Thyroid gland (tissue), 4 donors: ENCODE data around the gene S1PR1.

ENCODE experiments used
- POLR2A ChIP-seq, 2 donors: fragments of 450-650 bp; IDR thresholded peaks; one replicate each; pipeline ENCODE4 v1.6.1; 2017; ENCODE audit warnings: antibody characterized with exemption in 2 of 2, mild to moderate bottlenecking in 2 of 2, moderate library complexity in 1 of 2
- TF ChIP-seq, protein P1 (sequence below), 6 experiments: fragments of 200-600 bp in 3 of 6; fragments of 450-650 bp in 3 of 6; sonication (generic) in 3 of 6; IDR thresholded peaks; one replicate each; pipeline ENCODE4 v1.5.1; 2016 to 2019; ENCODE audit warnings: antibody characterized with exemption in 6 of 6, mild to moderate bottlenecking in 2 of 6, inconsistent platforms in 1 of 6, moderate library complexity in 1 of 6

DNA sequence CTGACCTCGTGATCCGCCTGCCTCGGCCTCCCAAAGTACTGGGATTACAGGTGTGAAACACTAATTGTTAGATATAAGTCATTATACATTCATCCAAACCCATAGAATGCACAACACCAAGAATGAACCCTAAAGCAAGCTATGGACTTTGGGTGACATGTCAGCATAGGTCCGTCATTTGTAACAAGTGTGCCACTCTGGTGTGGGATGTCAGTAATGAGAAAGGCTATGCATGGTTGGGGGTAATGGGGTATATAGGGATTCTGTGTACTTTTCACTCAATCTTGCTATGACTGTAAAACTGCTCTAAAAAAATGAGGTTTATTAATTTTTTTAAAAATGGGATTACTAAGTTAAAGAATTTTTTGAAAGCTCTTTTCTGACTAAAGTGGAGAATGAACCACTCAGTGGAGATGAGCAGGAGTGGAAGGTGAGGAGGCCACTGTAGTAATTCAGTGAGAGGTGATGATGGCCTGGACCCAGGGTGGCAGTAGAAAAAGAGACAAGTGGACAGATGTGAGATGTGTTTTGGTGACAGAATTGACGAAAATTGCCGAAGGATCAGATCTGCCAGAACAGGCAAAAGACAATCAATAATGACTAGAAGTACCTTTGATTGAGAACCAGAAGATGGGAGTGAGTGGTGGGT, 21.3 kb upstream of the S1PR1 start:
- TF ChIP-seq, protein P1, sequence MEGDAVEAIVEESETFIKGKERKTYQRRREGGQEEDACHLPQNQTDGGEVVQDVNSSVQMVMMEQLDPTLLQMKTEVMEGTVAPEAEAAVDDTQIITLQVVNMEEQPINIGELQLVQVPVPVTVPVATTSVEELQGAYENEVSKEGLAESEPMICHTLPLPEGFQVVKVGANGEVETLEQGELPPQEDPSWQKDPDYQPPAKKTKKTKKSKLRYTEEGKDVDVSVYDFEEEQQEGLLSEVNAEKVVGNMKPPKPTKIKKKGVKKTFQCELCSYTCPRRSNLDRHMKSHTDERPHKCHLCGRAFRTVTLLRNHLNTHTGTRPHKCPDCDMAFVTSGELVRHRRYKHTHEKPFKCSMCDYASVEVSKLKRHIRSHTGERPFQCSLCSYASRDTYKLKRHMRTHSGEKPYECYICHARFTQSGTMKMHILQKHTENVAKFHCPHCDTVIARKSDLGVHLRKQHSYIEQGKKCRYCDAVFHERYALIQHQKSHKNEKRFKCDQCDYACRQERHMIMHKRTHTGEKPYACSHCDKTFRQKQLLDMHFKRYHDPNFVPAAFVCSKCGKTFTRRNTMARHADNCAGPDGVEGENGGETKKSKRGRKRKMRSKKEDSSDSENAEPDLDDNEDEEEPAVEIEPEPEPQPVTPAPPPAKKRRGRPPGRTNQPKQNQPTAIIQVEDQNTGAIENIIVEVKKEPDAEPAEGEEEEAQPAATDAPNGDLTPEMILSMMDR (IDR thresholded peaks at IDR 0.05): no peak
- TF ChIP-seq POLR2A (IDR thresholded peaks at IDR 0.05): no peak
